ENCODE results near the gene LETM1.
"Not testable (repeated sequence)": the region's sequence is repeated elsewhere in the genome, so short reads cannot be mapped to it uniquely, and the experiment has no call there.

Gene LETM1

GRCh38 chr4:1851160-1851559, 4.8 kb downstream of the LETM1 start:
- no peak for DNase-seq

- no peak for DNase-seq
Measured at GRCh38 chr4:1850276-1850675, 5.7 kb downstream of the LETM1 start.

- DNase-seq, result no peak
Measured at GRCh38 chr4:1846580-1846979, 9.4 kb downstream of the LETM1 start.

DNA sequence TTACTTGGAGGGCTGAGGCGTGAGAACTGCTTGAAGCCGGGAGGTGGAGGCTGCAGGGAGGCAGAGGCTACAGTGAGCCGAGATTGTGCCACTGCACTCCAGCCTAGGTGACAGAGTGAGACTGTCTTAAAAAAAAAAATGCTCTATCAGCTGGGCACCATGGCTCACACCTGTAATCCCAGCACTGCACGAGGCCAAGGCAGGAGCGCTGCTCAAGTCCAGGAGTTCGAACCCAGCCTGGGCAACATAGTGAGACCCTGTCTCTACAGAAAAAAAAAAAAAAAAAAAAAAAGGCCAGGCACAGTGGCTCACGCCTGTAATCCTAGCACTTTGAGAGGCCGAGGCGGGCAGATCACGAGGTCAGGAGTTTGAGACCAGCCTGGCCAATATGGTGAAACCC, 11.3 kb downstream of the LETM1 start:
- not testable (repeated sequence) for DNase-seq

- DNase-seq, result no peak
Measured at GRCh38 chr4:1843852-1844251, 12.1 kb downstream of the LETM1 start.

DNA sequence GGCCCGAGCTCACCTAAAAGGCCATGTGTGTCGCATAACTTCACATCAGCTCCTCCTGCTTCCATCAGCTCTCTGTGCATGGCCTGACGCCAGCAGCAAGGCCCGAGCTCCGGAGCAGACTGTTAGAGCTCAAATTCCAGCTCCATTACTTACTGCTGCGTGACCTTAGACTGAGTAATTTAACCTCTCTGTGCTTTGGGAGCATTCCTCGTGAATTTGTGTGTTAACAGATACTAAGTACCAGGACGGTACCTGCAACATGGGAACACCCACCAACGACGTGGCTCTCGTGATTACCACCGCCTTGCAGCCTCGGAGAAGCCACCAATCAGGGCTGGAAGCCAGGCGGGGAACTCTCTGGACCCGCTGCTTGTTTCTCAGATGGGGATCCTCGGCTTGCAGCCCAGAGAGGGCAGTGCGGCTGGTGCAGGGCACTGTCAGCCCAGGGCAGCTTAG, 12.9 kb downstream of the LETM1 start:
- DNase-seq, result no peak

GRCh38 chr4:1842339-1842895, 13.5 kb downstream of the LETM1 start:
- DNase-seq, result no peak

GRCh38 chr4:1841887-1842210, 14.1 kb downstream of the LETM1 start:
- no peak for DNase-seq

DNA sequence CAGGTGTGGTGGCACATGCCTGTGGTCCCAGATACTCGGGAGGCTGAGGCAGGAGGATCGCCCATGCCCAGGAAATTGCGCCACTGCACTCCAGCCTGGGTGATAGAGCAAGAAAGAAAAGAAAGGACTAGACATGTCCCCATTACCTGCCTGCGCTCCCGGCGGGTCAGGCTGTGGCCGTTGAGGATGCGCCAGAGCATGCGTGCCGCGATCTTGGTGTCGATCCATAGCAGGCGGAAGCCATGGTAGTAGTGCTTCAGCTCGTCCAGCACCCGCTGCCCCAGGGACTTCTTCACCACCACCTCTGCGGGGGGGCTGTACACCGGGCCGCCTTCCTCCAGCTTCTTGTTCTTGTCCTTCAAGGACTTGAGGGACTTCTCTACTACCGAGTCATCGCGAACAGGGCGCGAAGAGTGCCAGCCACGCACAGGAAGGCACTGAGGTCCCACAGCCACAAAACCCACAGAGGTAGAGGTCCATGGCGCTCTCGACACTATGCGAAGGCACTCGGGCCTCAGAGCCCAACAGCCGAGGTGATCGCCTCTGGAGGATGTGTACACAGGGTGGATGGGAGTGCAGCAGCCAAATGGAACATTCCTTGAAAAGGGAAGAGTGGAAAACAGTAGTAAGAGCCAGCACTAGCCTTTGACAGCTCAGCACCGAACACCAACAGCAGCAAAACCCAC, 14.6 kb downstream of the LETM1 start:
- no peak for DNase-seq

DNA sequence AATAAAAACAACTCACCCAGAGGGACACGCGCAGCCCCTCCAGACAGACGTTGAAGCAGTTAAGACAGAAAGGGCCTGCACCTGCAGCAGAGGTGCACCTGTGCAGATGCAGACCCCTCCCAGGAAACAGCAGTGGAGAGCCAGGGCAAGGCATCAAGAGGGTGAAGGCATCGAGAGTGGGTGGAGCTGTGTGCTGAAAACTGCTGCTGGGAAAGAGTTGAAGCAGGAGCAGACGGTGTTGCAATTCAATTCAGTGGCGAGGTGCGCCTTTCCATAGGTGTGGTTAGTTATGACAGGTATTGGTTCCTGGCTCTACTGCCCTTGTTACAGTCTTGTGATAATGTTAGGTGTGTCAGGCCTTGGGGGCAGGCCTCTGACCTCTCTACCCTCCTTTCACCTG, 16.7 kb downstream of the LETM1 start:
- DNase-seq, result no peak

GRCh38 chr4:1837069-1837468, 18.9 kb downstream of the LETM1 start:
- no peak for DNase-seq

GRCh38 chr4:1836650-1837049, 19.3 kb downstream of the LETM1 start:
- DNase-seq, result no peak

DNA sequence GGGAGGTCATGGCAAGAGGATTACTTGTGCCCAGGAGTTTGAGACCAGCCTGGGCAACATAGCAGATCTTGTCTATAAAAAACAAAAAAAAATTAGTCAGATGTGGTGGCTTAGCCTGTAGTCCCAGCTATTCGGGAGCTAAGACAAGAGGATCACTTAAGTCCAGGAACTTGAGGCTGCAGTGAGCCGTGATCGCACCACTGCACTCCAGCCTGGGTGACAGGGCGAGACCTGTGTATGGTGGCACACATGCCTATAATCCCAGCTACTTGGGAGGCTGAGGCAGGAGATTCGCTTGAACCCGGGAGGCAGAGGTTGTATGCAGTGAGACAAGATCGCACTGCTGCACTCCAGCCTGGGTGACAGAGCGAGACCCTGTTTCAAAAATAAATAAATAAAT, 20.1 kb downstream of the LETM1 start:
- not testable (repeated sequence) for DNase-seq

GRCh38 chr4:1834047-1834775, 21.7 kb downstream of the LETM1 start:
- no peak for DNase-seq

- DNase-seq, result no peak
Measured at GRCh38 chr4:1833307-1834046, 22.5 kb downstream of the LETM1 start.

DNA sequence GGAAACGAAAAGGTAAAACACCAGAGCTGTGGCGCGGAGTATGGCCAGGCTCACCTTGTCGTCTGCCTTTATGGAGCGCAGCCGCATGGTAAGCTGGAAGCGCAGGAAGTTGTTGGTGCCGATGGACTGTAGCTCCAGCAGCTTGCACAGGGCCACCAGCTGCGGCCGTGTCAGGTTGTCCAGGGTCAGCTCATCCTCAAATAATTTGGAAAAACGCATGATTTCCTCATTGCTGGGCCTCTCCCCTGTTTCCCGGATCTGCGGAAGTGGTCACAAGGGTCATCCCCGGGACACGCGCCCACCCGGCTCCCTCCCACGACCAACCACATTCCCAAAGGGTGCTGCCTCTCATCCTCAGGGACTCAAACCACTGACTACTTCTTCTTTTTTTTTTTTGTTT, 23.3 kb downstream of the LETM1 start:
- DNase-seq, result no peak

DNA sequence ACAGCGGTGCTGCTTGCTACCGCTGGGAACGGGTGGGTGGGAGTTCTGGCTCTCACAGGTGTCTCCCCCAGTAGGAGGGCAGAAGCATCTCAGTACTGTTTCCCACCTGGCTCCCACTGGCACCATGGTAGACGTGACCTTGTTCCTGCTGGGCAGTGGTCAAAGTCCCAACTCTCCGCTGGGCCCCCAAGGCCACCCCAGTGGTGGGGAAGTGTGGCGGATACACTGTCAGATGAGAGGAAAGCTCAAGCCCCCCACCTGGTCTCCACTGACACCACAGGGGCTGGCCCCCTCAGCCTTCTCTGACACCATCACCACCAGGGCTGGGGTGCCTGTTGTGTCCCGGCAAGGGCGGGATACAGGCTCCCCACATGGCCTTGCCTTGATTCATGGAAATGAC, 24.6 kb downstream of the LETM1 start:
- no peak for DNase-seq

- no peak for DNase-seq
Measured at GRCh38 chr4:1830642-1831228, 25.2 kb downstream of the LETM1 start.

DNA sequence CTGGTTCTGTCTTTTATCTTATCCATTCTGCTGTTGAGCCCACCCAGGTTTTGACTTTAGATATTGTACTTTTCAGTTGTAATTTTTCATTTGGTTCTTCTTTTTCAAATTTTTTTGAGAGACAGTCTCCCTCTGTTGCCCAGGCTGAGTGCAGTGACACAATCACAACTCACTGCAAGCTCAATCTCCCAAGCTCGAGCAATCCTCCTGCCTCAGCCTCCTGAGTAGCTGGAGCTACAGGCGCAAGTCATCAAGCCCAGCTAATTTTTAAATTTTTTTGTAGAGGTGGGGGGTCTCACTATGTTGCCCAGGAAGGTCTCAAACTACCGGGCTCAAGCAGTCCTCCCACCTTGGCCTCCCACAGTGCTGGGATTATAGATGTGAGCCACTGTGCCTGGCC, 25.7 kb downstream of the LETM1 start:
- DNase-seq, result no peak

- no peak for DNase-seq
Measured at GRCh38 chr4:1826531-1827350, 29.2 kb downstream of the LETM1 start.

DNA sequence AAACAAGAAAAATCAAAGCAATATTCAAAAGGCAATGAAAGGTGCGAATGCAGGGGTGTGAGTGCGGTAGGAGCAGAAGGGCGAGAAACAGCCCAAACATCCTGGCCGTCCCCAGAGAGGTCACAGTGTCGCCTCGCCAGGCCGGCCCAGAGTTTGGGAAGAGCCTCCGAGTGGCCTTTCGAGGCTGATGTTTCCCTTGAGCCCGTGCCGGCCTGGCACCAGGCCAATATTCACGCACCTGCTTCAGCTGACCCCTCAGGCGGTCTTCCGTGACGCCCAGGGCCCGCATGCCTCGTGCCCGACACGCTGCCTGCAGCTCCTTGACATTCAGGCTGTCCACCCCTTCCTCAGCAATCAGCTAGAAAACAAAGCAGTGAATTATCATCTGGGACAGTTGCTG, 30.6 kb downstream of the LETM1 start:
- DNase-seq, result no peak

DNA sequence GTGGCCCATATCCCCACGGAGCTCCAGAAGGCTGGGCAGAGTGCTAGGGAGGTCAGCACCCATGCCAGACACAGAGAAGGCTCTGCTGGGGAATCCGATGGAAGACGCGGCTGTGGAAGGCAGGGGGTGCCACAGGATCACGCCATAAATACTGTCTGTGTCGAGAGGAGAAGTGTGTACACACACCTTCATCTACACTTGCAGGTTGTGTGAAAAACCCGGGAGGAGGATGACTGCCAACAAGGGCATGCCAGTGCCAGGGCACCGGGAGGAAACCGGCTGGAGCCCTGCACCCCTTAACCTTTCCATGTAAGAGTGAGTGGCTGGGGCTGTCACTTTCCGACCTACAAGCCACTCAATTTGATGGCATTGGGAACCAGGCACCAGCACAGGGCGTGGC, 31.2 kb downstream of the LETM1 start:
- no peak for DNase-seq

DNA sequence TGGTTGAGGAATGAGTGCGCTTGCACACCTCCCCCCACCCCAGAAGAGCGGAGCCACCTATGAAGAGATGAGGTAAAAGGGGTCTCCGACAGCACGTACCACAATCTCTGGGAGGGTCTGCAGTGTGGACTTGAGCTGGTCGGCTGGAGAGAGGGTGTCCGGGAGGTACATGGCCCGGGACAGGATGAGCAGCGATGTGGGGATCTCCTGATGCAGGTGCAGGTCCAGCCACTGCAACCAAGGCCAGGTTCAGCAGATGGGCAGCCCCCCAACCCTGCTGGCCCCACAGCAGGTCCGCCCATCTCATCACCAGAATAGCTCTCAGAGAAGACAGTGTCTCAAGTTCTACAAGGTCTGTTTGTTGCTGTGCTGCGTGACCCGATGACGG, 32.4 kb downstream of the LETM1 start:
- DNase-seq, result no peak
